Activated CD4-positive, alpha-beta memory T cell treated with anti-CD3 and anti-CD28 coated beads, Interleukin-2, amount 10 ng/mL, durations not matched to agents 7 days and 5 days (primary cell): ENCODE results near the gene GINS1. TPM values are rescaled to one million over a fixed set of nuclear protein-coding genes. Genes with fewer than 3 reads are reported as not detected.
"Not testable (repeated sequence)": the region's sequence is repeated elsewhere in the genome, so short reads cannot be mapped to it uniquely, and the experiment has no call there.

ENCODE experiments used
- CTCF ChIA-PET: fragments of 350-600 bp; sonication (Branson Sonifier 250); formaldehyde crosslinking; loops from one replicate; lab custom pipeline; 2021; ENCODE audit warnings: antibody characterized with exemption, inconsistent platforms; lab: Charles Lee
- POLR2A ChIA-PET: fragments of 350-600 bp; sonication (Branson Sonifier 250); formaldehyde crosslinking; loops from one replicate; lab custom pipeline; 2021; ENCODE audit warnings: antibody characterized with exemption; lab: Charles Lee
- DNase-seq: peaks from one replicate; pipeline ENCODE4 v3.0.0-alpha.2; 2020
- H3K27ac Mint-ChIP-seq: one replicate; pipeline ENCODE4 v1.8.0; 2021; ENCODE audit warnings: mild to moderate bottlenecking, mixed read lengths
- H3K27me3 Mint-ChIP-seq: one replicate; pipeline ENCODE4 v1.8.0; 2021; ENCODE audit warnings: mixed read lengths
- H3K36me3 Mint-ChIP-seq: one replicate; pipeline ENCODE4 v1.8.0; 2021; ENCODE audit warnings: low read depth, mixed read lengths
- H3K4me1 Mint-ChIP-seq: one replicate; pipeline ENCODE4 v1.8.0; 2021; ENCODE audit warnings: mixed read lengths
- H3K4me3 Mint-ChIP-seq: one replicate; pipeline ENCODE4 v1.8.0; 2021; ENCODE audit warnings: mild to moderate bottlenecking, mixed read lengths
- H3K9me3 Mint-ChIP-seq: one replicate; pipeline ENCODE4 v1.8.0; 2021; ENCODE audit warnings: mixed read lengths
- total RNA-seq, 2 experiments: library from RNA; stranded (reverse); gene quantifications; one replicate each; pipeline ENCODE4 v1.2.3, GENCODE V29; 2021

The GINS1 gene
- total RNA-seq, 2 experiments from 2014 or later, result 27.5 to 28.0 TPM

- no peak for DNase-seq
- no peak overlapping the region for H3K4me3 Mint-ChIP-seq
- no peaks in the 10 kb centered on the region for H3K27me3 Mint-ChIP-seq
- ChIA-PET CTCF (interaction anchor here (1.1 kb wide), 1 partner anchor 10 kb away, joined by 3 read pairs; no protein-coding TSS in a partner anchor), POLR2A (no interaction called here)
- H3K4me1 Mint-ChIP-seq, result no peaks in the 10 kb centered on the region
- H3K36me3 Mint-ChIP-seq, result no peaks in the 10 kb centered on the region
- H3K27ac Mint-ChIP-seq, result no peak overlapping the region
- no peaks in the 10 kb centered on the region for H3K9me3 Mint-ChIP-seq
These were observed 57.2 kb downstream of the GINS1 start for GRCh38 chr20:25464501-25465242.

DNA sequence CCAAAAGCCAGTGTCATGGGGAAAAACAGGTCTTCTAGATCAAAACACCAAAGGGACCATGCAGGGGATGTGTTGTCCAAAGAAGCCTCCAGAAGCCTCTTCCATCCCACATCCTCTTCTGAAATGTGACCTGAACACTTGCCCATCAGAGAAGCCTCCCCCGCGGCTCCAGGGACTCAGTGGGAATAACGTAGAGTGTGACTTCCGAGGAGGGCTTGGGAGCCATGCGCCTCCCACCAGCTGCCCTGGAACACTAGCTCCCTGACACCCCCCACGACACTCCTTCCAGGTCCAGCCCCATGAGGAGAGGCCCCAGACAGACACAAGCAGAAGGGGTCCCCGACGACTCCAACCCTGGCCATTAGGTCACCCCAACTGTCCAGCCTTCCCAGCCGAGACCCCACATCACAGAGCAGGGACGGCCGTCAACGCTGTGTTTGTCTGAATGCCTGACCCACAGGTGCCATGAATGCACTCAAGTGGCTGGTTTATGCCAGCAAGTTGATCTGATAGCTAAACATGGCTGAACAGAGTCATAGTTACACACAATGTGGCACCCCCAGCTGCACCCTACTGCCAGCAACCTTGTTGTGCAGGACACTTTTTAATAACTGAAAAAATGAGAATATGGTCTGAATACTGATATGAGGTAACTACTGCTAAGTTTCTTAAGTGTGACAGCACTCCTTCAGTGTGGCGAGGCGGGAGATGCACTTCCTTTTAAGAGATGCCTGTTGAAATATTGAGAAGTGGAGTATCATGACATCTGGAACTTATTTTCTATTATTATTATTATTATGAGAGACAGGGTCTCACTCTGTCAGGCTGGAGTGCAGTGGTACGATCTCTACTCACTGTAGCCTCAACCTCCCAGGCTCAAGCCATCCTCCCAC is 58.0 kb downstream of the GINS1 start:
- no peaks in the 10 kb centered on the region for H3K9me3 Mint-ChIP-seq
- no peaks in the 10 kb centered on the region for H3K27me3 Mint-ChIP-seq
- no peak for DNase-seq
- CTCF ChIA-PET, result interaction anchor here (1.1 kb wide), 1 partner anchor 9 kb away, joined by 3 read pairs; no protein-coding TSS in a partner anchor
- POLR2A ChIA-PET, result no interaction called here
- H3K4me1 Mint-ChIP-seq, result no peaks in the 10 kb centered on the region
- no peak overlapping the region for H3K27ac Mint-ChIP-seq
- no peaks in the 10 kb centered on the region for H3K36me3 Mint-ChIP-seq
- no peak overlapping the region for H3K4me3 Mint-ChIP-seq

DNA sequence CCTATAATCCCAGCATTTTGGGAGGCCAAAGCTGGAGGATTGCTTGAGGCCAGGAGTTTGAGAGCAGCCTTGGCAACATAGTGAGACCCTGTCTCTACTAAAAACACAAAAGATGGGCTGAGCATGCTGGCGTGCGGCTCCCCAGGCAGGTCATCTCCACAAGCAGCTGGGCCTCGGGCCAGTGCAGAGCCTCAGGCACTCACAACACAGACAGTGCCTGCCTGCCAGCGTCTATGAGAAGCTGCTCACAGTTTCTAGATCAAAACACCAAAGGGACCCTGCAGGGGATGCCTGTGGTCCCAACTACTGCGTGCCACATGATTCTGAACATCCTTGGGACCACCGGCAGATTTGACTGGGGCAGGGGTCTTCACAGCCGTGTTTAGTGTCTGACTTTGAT is 59.4 kb downstream of the GINS1 start:
- Mint-ChIP-seq H3K27me3 (no peaks in the 10 kb centered on the region), H3K9me3 (no peaks in the 10 kb centered on the region), H3K36me3 (no peaks in the 10 kb centered on the region), H3K4me1 (no peaks in the 10 kb centered on the region), H3K27ac (no peak overlapping the region), H3K4me3 (no peak overlapping the region)
- CTCF ChIA-PET, result no interaction called here
- no peak for DNase-seq
- POLR2A ChIA-PET, result no interaction called here

DNA sequence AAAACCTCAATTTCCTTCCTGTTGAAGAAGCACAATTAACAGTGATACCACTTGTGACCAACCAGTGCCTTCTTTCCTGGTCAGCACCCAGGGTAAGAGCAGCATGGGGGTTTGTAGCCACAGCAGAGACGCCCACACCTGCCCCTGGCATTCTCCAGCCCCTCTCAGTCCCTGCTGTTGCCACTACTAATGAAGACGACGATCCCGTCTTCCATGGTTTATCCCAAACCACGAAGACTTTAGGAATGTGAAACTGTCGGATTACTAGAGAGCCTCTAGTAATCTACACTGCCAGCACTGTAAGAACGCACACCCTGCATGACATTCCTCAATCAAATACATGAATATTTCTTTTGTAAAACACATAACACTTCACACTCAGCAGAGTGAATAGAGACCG is 60.0 kb downstream of the GINS1 start:
- no peak for DNase-seq
- Mint-ChIP-seq H3K27me3 (no peaks in the 10 kb centered on the region), H3K4me3 (no peak overlapping the region), H3K4me1 (no peaks in the 10 kb centered on the region), H3K36me3 (no peaks in the 10 kb centered on the region), H3K9me3 (no peaks in the 10 kb centered on the region), H3K27ac (no peak overlapping the region)
- ChIA-PET POLR2A (no interaction called here), CTCF (no interaction called here)

DNA sequence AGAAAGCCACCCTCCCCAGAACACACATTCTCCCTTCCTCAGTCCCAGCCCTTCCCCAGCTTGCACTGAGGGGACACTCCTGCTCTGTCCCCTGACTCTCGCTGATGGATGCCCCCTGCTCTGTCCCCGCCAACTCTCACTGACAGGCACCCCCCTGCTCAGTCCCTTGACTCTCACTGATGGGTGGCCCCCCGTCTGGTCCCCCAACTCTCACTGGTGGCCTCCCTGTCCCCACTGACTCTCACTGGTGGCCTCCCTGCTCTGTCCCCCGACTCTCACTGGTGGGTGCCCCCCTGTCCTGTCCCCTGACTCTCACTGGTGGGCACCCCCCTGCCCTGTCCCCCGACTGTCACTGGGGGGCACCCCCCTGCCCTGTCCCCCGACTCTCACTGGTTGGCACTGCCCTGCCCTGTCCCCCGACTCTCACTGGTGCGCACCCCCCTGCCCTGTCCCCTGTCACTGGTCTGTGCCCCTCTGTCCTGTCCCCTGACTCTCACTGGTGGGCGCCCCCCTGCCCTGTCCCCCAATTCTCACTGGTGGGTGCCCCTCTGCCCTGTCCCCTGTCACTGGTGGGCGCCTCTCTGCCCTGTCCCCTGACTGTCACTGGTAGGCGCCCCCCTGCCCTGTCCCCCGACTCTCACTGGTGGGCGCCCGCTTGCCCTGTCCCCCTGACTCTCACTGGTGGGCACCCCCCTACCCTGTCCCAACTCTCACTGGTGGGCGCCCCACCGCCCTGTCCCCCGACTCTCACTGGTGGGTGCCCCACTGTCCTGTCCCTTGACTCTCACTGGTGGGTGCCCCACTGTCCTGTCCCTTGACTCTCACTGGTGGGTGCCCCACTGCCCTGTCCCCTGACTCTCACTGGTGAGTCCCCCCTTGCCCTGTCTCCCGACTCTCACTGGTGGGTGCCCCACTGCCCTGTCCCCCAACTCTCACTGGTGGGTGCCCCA is 60.9 kb downstream of the GINS1 start:
- H3K27ac Mint-ChIP-seq, result no peak overlapping the region
- no peak overlapping the region for H3K4me3 Mint-ChIP-seq
- H3K9me3 Mint-ChIP-seq, result no peaks in the 10 kb centered on the region
- no peaks in the 10 kb centered on the region for H3K4me1 Mint-ChIP-seq
- ChIA-PET POLR2A (no interaction called here), CTCF (no interaction called here)
- no peaks in the 10 kb centered on the region for H3K27me3 Mint-ChIP-seq
- H3K36me3 Mint-ChIP-seq, result no peaks in the 10 kb centered on the region
- no peak for DNase-seq

- CTCF ChIA-PET, result no interaction called here
- H3K27me3 Mint-ChIP-seq, result no peaks in the 10 kb centered on the region
- H3K9me3 Mint-ChIP-seq, result no peaks in the 10 kb centered on the region
- H3K36me3 Mint-ChIP-seq, result no peaks in the 10 kb centered on the region
- no peak overlapping the region for H3K27ac Mint-ChIP-seq
- no peak overlapping the region for H3K4me3 Mint-ChIP-seq
- no peak for DNase-seq
- POLR2A ChIA-PET, result no interaction called here
- H3K4me1 Mint-ChIP-seq, result no peaks in the 10 kb centered on the region
These were observed 62.1 kb downstream of the GINS1 start for GRCh38 chr20:25469558-25469957.

GRCh38 chr20:25470045-25470444 is 62.6 kb downstream of the GINS1 start:
- Mint-ChIP-seq H3K27ac (no peak overlapping the region), H3K27me3 (no peaks in the 10 kb centered on the region), H3K4me1 (no peaks in the 10 kb centered on the region), H3K4me3 (no peak overlapping the region), H3K36me3 (no peaks in the 10 kb centered on the region), H3K9me3 (no peaks in the 10 kb centered on the region)
- DNase-seq, result peak; percentile 44
- ChIA-PET CTCF (interaction anchor here (1.1 kb wide), 1 partner anchor 31 kb away, joined by 4 read pairs; no protein-coding TSS in a partner anchor), POLR2A (no interaction called here)

- Mint-ChIP-seq H3K4me1 (no peaks in the 10 kb centered on the region), H3K27me3 (no peaks in the 10 kb centered on the region), H3K9me3 (no peaks in the 10 kb centered on the region), H3K36me3 (no peaks in the 10 kb centered on the region), H3K27ac (no peak overlapping the region), H3K4me3 (no peak overlapping the region)
- POLR2A ChIA-PET, result no interaction called here
- CTCF ChIA-PET, result interaction anchor here (1.1 kb wide), 1 partner anchor 32 kb away, joined by 4 read pairs; no protein-coding TSS in a partner anchor
- no peak for DNase-seq
These were observed 63.5 kb downstream of the GINS1 start for GRCh38 chr20:25471020-25471419.

DNA sequence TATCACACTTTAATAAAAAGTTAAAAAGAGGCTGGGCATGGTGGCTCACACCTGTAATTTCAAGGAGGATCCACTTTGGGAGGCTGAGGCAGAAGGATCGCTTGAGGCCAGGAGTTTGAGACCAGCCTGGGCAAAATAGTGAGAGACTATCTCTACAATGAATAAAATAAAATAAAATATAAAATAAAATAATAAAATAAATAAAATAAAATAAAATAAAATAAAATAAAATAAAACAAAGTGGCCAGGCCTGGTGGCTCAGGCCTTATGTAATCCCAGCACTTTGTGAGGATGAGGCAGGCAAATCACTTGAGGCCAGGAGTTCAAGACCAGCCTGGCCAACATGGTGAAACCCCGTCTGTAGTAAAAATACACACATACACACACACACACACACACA is 65.8 kb downstream of the GINS1 start:
- H3K27ac Mint-ChIP-seq, H3K27me3 Mint-ChIP-seq, DNase-seq, H3K9me3 Mint-ChIP-seq, POLR2A ChIA-PET, H3K4me1 Mint-ChIP-seq, CTCF ChIA-PET, H3K4me3 Mint-ChIP-seq, H3K36me3 Mint-ChIP-seq: not testable (repeated sequence)

DNA sequence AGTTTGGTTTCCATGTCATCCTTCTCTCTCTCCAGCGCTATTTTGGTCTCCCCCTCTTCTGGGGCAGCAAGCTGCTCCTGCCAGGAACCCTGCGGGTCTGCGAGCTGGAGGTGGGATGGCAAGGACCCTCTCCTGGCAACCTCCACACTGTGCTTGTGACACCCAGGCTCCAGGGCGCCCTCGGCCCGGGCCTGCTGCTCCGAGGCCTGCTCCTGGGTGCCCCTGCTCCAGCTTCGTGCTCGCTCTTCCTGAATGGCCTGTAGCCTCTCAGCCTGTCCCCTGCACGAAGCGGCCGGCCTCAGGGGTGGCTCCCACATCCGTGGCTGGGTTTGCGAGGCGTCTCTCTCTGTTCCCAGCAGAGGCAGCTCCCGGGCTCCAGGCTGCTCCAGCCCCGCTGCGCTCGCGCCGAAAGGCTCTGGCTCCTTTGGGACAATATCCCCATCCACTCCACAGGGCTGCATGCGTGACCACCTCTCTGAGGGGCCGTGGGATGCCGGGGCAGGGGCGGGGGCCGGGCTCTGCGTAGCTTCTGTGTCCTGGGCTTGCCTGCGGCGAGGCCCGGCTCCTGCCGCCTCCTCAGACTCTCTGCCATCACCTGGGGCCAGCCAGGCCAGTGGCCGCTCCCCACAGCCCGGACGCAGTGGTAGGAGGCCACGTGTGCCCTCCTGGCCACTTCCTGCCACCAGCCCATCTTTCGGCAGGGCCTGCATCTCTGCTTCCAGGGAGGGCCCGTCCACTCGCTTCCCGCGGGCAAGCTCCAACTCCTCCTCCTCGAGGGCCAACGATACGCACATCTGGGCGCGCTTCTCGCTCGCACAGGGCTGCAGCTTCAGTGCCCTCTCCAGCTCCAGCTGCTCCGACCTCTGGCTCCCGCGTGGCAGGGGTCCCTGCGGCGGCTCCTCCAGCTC is 68.9 kb downstream of the GINS1 start:
- CTCF ChIA-PET, result no interaction called here
- H3K27me3 Mint-ChIP-seq, result no peaks in the 10 kb centered on the region
- no peak overlapping the region for H3K27ac Mint-ChIP-seq
- no peak overlapping the region for H3K4me3 Mint-ChIP-seq
- H3K9me3 Mint-ChIP-seq, result no peaks in the 10 kb centered on the region
- no peaks in the 10 kb centered on the region for H3K36me3 Mint-ChIP-seq
- H3K4me1 Mint-ChIP-seq, result no peaks in the 10 kb centered on the region
- POLR2A ChIA-PET, result interaction anchor here (0.6 kb wide), 1 partner anchor 49 kb away, joined by 3 read pairs; no protein-coding TSS in a partner anchor
- DNase-seq, result no peak

GRCh38 chr20:25477014-25477882 is 69.8 kb downstream of the GINS1 start:
- POLR2A ChIA-PET, result interaction anchor here (0.6 kb wide), 1 partner anchor 50 kb away, joined by 3 read pairs; no protein-coding TSS in a partner anchor
- H3K4me1 Mint-ChIP-seq, result no peaks in the 10 kb centered on the region
- no peaks in the 10 kb centered on the region for H3K9me3 Mint-ChIP-seq
- no peak for DNase-seq
- H3K36me3 Mint-ChIP-seq, result no peaks in the 10 kb centered on the region
- CTCF ChIA-PET, result no interaction called here
- H3K27me3 Mint-ChIP-seq, result no peaks in the 10 kb centered on the region
- no peak overlapping the region for H3K4me3 Mint-ChIP-seq
- no peak overlapping the region for H3K27ac Mint-ChIP-seq
